BE2C (cell line): Measurements from ENCODE around the gene RNF180.
"Not testable (repeated sequence)": the region's sequence is repeated elsewhere in the genome, so short reads cannot be mapped to it uniquely, and the experiment has no call there.

ENCODE experiments used
- DNase-seq: peaks from one replicate; pipeline ENCODE4 v3.0.0-alpha.2; 2020
- H3K27me3 ChIP-seq: fragments of 250-450 bp; sonication (Bioruptor Pico); 2 replicates; pipeline ENCODE4 v1.5.1; 2020; ENCODE audit warnings: mild to moderate bottlenecking
- H3K36me3 ChIP-seq: fragments of 250-450 bp; sonication (Bioruptor Pico); 2 replicates; pipeline ENCODE4 v1.5.1; 2020; ENCODE audit warnings: mild to moderate bottlenecking
- H3K4me1 ChIP-seq: fragments of 250-450 bp; sonication (Bioruptor Pico); 2 replicates; pipeline ENCODE4 v1.5.1; 2020
- H3K4me3 ChIP-seq: 2 replicates; pipeline ENCODE4 v1.5.1; 2011; ENCODE audit warnings: low read depth, low read length
- H3K9me3 ChIP-seq: fragments of 250-450 bp; sonication (Bioruptor Pico); 2 replicates; pipeline ENCODE4 v1.5.1; 2020
- TF ChIP-seq, protein P1 (sequence below): IDR thresholded peaks from 2 replicates; pipeline ENCODE4 v1.5.1; 2012; ENCODE audit warnings: mild to moderate bottlenecking, low read depth, low read length

RNF180 gene

DNA sequence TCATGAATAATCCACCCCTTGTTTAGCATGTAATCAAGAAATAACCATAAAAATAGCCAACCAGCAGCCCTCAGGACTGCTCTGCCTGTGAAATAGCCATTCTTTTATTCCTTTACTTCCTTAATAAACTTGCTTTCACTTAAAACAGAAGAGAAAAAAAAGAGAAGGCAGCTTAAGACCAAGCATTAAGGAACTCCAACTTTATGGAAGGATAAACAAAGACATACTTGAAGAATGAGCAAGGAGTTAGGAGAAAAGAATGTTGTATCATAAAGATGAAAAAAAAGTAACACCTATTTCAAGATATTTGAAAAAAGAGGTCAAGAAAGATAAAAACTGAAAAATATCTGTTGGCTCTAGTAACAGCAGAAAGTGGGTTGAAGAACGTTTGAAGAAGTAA lies 107.6 kb downstream of the RNF180 start:
- no peaks in the 10 kb centered on the region for H3K36me3 ChIP-seq
- no peaks in the 10 kb centered on the region for H3K9me3 ChIP-seq
- DNase-seq, result no peak
- TF ChIP-seq, protein P1, sequence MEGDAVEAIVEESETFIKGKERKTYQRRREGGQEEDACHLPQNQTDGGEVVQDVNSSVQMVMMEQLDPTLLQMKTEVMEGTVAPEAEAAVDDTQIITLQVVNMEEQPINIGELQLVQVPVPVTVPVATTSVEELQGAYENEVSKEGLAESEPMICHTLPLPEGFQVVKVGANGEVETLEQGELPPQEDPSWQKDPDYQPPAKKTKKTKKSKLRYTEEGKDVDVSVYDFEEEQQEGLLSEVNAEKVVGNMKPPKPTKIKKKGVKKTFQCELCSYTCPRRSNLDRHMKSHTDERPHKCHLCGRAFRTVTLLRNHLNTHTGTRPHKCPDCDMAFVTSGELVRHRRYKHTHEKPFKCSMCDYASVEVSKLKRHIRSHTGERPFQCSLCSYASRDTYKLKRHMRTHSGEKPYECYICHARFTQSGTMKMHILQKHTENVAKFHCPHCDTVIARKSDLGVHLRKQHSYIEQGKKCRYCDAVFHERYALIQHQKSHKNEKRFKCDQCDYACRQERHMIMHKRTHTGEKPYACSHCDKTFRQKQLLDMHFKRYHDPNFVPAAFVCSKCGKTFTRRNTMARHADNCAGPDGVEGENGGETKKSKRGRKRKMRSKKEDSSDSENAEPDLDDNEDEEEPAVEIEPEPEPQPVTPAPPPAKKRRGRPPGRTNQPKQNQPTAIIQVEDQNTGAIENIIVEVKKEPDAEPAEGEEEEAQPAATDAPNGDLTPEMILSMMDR, result no peak
- no peaks in the 10 kb centered on the region for H3K4me1 ChIP-seq
- no peaks in the 10 kb centered on the region for H3K27me3 ChIP-seq
- H3K4me3 ChIP-seq, result no peak overlapping the region

DNA sequence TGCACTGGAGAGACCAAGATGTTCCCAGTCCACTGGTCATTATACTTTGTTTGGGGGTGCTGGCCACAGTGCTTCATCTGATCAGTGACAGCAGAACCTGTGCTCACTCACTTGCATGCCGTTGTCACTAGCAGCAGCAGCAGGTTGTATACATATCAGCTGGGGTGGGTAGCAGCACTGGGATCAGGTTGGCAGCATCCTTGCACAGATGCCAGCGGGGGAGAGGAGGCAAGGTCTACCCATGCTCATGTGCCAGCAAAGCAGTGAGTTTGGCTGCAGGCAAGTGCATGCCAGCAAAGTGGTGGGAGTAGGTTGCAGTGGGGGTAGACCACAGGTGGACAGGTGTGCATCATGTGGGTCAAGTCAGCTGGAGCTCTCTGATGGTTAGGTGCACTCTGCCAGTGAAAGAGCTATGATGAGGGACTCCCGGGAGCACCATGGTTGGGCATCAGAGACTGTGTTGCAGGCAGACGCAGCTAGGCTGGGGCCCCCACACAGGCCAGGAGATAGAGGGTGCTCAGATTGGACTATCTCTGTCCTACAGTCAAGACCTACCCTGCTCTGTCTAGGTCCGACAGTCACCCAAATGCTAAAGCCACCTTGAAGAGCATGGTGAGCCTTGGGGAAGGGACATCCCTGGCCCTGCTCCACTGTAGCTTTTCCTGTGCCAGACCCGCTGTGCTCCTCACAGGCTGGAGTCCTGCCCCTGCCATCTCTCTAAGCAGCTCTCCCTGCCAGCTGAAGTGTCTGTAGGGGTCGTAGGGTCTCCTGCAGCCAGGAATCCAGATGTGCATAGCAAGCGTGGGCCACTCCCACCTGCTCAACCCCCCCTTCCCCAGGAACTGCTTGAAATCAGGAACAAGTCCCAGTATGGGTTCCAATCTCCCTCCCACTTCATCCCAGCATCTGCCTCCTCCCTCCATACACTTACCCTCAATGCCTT lies 119.8 kb downstream of the RNF180 start:
- Histone ChIP-seq H3K36me3 (no peaks in the 10 kb centered on the region), H3K9me3 (no peaks in the 10 kb centered on the region), H3K27me3 (no peaks in the 10 kb centered on the region), H3K4me1 (no peaks in the 10 kb centered on the region), H3K4me3 (no peak overlapping the region)
- no peak for DNase-seq
- TF ChIP-seq, protein P1, result no peak

DNA sequence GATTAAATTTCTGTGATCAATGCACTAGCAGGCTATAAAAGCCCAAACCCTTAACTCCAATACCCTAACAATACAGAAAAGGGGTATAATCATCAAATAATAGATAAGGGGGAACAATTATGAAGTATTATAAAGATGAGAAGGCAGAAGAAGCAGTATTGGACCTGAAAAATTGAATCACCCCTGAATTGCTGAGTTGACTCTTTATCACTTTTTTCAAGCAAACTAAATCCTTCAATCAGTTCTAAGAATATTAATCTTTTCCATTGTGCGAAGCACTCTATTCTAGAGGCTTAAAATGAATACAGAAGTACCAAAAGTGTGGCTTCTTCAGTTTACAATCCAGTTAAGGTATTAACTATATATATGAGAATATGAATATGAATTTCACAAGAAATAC lies 120.7 kb downstream of the RNF180 start:
- Histone ChIP-seq H3K27me3 (no peaks in the 10 kb centered on the region), H3K9me3 (no peaks in the 10 kb centered on the region), H3K4me1 (no peaks in the 10 kb centered on the region), H3K36me3 (no peaks in the 10 kb centered on the region), H3K4me3 (no peak overlapping the region)
- DNase-seq, result no peak
- TF ChIP-seq, protein P1, result no peak

DNA sequence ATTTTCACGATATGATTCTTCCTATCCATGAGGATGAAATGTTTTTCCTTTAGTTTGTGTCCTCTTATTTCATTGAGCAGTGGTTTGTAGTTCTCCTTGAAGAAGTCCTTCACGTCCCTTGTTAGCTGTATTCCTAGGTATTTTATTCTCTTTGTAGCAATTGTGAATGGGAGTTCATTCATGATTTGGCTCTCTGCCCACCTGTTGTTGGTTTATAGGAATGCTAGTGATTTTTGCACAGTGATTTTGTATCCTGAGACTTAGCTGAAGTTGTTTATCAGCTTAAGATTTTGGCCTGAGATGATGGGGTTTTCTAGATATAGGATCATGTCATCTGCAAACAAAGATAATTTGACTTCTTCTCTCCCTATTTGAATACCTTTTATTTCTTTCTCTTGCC lies 122.9 kb downstream of the RNF180 start:
- H3K4me3 ChIP-seq, H3K36me3 ChIP-seq, DNase-seq, H3K27me3 ChIP-seq, H3K9me3 ChIP-seq, H3K4me1 ChIP-seq: not testable (repeated sequence)

DNA sequence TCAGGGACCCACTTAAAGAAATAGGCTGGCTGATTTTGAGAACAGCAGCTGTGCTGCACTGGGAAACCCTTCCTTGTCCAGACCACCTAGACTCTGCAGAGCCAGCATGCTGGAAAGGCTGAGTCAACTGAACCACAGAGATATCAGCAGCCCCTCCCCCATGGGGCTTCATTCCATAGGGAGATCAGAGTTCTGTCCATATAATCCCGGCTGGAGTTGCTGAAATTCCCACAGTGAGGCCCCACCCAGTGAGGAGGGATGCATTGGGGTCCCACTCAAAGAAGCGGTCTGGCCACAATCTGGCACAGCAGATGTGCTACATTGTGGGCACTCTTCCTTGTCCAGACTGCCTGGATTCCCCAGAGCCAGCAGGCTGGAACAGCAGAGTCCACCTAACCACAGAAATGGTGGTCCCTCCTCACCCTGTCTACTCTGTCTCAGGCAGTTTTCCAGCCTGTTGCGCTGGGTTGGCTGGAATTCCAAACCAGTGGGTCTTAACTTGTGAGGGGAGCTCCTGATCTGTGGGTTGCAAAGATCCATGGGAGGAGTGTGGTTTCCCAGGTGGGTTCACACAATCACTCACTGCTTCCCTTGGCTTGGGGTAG lies 127.1 kb downstream of the RNF180 start:
- DNase-seq, result no peak
- Histone ChIP-seq H3K4me1 (no peaks in the 10 kb centered on the region), H3K4me3 (no peak overlapping the region), H3K27me3 (no peaks in the 10 kb centered on the region), H3K36me3 (no peaks in the 10 kb centered on the region), H3K9me3 (no peaks in the 10 kb centered on the region)
- TF ChIP-seq, protein P1, result no peak

DNA sequence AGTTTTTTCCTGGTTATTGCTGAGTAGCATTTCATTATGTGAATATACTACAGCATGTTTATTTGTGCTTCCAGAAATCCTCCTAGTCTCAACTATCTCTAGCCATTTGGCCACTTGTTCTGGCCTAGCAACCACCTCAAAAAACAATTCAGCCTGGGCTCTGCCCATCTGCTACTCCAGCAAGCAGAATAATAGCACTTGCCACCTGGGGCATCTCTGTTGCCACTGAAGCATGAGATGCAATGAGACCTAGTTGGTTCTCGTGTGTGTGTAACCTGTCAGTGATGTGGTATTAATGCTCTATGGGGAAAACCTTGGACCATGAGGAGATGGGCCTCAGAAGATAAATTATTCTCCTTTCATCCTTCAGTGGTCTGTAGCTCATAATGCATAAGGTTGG lies 129.5 kb downstream of the RNF180 start:
- Histone ChIP-seq H3K36me3 (no peaks in the 10 kb centered on the region), H3K27me3 (no peaks in the 10 kb centered on the region), H3K4me3 (no peak overlapping the region), H3K4me1 (no peaks in the 10 kb centered on the region), H3K9me3 (no peaks in the 10 kb centered on the region)
- TF ChIP-seq, protein P1, result no peak
- DNase-seq, result no peak
